Colonic mucosa (tissue), 4 donors: ENCODE results near the gene ABL1. TPM values are rescaled to one million over a fixed set of nuclear protein-coding genes. Genes with fewer than 3 reads are reported as not detected.

Experiments used
- DNase-seq: peaks from one replicate; pipeline ENCODE4 v3.0.0-alpha.2; 2020
- H3K27ac ChIP-seq: fragments of 200-600 bp; one replicate; pipeline ENCODE4 v1.8.0; 2021
- H3K27me3 ChIP-seq: fragments of 200-600 bp; one replicate; pipeline ENCODE4 v1.8.0; 2021
- H3K36me3 ChIP-seq: fragments of 200-600 bp; one replicate; pipeline ENCODE4 v1.8.0; 2021
- H3K4me1 ChIP-seq: fragments of 200-600 bp; one replicate; pipeline ENCODE4 v1.8.0; 2021; ENCODE audit warnings: mild to moderate bottlenecking
- H3K4me3 ChIP-seq: fragments of 200-600 bp; one replicate; pipeline ENCODE4 v1.8.0; 2021
- H3K9ac ChIP-seq, 2 donors: one replicate each; pipeline ENCODE4 v1.7.0; 2013; ENCODE audit warnings: control low read depth in 2 of 2, low read depth in 2 of 2, low read length in 2 of 2
- H3K9me3 ChIP-seq: fragments of 200-600 bp; one replicate; pipeline ENCODE4 v1.8.0; 2021
- CTCF ChIP-seq: fragments of 200-600 bp; IDR thresholded peaks from one replicate; pipeline ENCODE4 v1.8.0; 2022; ENCODE audit warnings: antibody characterized with exemption, mild to moderate bottlenecking
- intact Hi-C: fragments of 100-400 bp; cut with DNase I; formaldehyde crosslinking; loops from one replicate; pipeline ENCODE4 v1.14.1; 2022
- total RNA-seq, 2 donors: library from RNA; stranded (reverse); fragmentation: NEBNext Ultra II Directional in 1 of 2; extraction: Animal tissue kit (Norgen Biotek cat#: 25700) in 1 of 2; gene quantifications; one replicate each; pipeline ENCODE4 v1.2.1, GENCODE V29; 2021
- donor health status: healthy.
- donor health status: DM: no; HTN: no; CAD: no.
- donor health status: DM: no; HTN: no; CAD: no.

The ABL1 gene
- total RNA-seq, 2 donors from 2014 or later, result 86.0 to 97.9 TPM

- H3K36me3 ChIP-seq, result no peaks in the 10 kb centered on the region
- no peak overlapping the region for H3K9ac ChIP-seq
- H3K4me1 ChIP-seq, result no peaks in the 10 kb centered on the region
- H3K9me3 ChIP-seq, result no peaks in the 10 kb centered on the region
- H3K4me3 ChIP-seq, result no peak overlapping the region
- no peak overlapping the region for H3K27ac ChIP-seq
- no peak for TF ChIP-seq CTCF
- DNase-seq, result no peak
- intact Hi-C loops, result no loop called here
- H3K27me3 ChIP-seq, result no peaks in the 10 kb centered on the region
Observed at GRCh38 chr9:130911254-130912049, 76.4 kb downstream of the ABL1 start.

GRCh38 chr9:130912932-130913598, 78.0 kb downstream of the ABL1 start:
- no peak for DNase-seq
- Histone ChIP-seq H3K27me3 (no peaks in the 10 kb centered on the region), H3K36me3 (no peaks in the 10 kb centered on the region), H3K4me1 (no peaks in the 10 kb centered on the region), H3K27ac (no peak overlapping the region), H3K9me3 (no peaks in the 10 kb centered on the region), H3K4me3 (no peak overlapping the region), H3K9ac (no peak overlapping the region)
- intact Hi-C loops, result no loop called here
- TF ChIP-seq CTCF, result no peak

- Histone ChIP-seq H3K9me3 (no peaks in the 10 kb centered on the region), H3K4me1 (no peaks in the 10 kb centered on the region), H3K27me3 (no peaks in the 10 kb centered on the region), H3K4me3 (no peak overlapping the region), H3K27ac (no peak overlapping the region), H3K36me3 (no peaks in the 10 kb centered on the region), H3K9ac (no peak overlapping the region)
- intact Hi-C loops, result no loop called here
- TF ChIP-seq CTCF, result no peak
- no peak for DNase-seq
Observed at GRCh38 chr9:130913599-130914416, 78.8 kb downstream of the ABL1 start.

- Histone ChIP-seq H3K4me3 (no peak overlapping the region), H3K27ac (no peak overlapping the region), H3K9ac (no peak overlapping the region), H3K36me3 (no peaks in the 10 kb centered on the region), H3K9me3 (no peaks in the 10 kb centered on the region), H3K4me1 (no peaks in the 10 kb centered on the region), H3K27me3 (no peaks in the 10 kb centered on the region)
- no peak for TF ChIP-seq CTCF
- no peak for DNase-seq
- intact Hi-C loops, result no loop called here
Observed at GRCh38 chr9:130914417-130915095, 79.5 kb downstream of the ABL1 start.

GRCh38 chr9:130915096-130915447, 80.0 kb downstream of the ABL1 start:
- Histone ChIP-seq H3K27me3 (no peaks in the 10 kb centered on the region), H3K9ac (no peak overlapping the region), H3K9me3 (no peaks in the 10 kb centered on the region), H3K4me3 (no peak overlapping the region), H3K36me3 (no peaks in the 10 kb centered on the region), H3K4me1 (no peaks in the 10 kb centered on the region), H3K27ac (no peak overlapping the region)
- intact Hi-C loops, result no loop called here
- no peak for DNase-seq
- no peak for TF ChIP-seq CTCF
